CD4-positive, alpha-beta T cell (primary cell): ENCODE measurements around the gene ABLIM1. TPM values are rescaled to one million over a fixed set of nuclear protein-coding genes. Genes with fewer than 3 reads are reported as not detected.

Source experiments
- ATAC-seq: fragments of 200-7000 bp; cut with Tn5 transposase; one replicate; pipeline ENCODE4 v1.10.0; 2022; ENCODE audit warnings: mild to moderate bottlenecking; ENCODE audit not compliant: poor library complexity
- CTCF ChIA-PET: fragments of 350-600 bp; sonication (Branson Sonifier 250); formaldehyde crosslinking; loops from one replicate; lab custom pipeline; 2021; ENCODE audit warnings: antibody characterized with exemption, inconsistent platforms; lab: Charles Lee
- POLR2A ChIA-PET: fragments of 350-600 bp; sonication (Branson Sonifier 250); formaldehyde crosslinking; loops from one replicate; lab custom pipeline; 2021; ENCODE audit warnings: antibody characterized with exemption, inconsistent platforms; lab: Charles Lee
- DNase-seq, 14 experiments: peaks; one replicate each; pipeline ENCODE4 v3.0.0-alpha.2; 2013 to 2020; ENCODE audit warnings: mixed read lengths in 2 of 14
- H3K27ac ChIP-seq, 2 donors: one replicate each; pipeline versions ENCODE4 v1.5.1 to v1.7.0; 2013; ENCODE audit warnings: low read length in 2 of 2, low read depth in 1 of 2, mild to moderate bottlenecking in 1 of 2
- H3K27me3 ChIP-seq, 2 experiments: 1 replicate in 1 of 2; 2 replicates in 1 of 2; pipeline versions ENCODE4 v1.6.1 to v1.7.0; 2013; ENCODE audit warnings: low read length in 2 of 2, control low read depth in 1 of 2, mild to moderate bottlenecking in 1 of 2, moderate library complexity in 1 of 2; ENCODE audit not compliant: insufficient read depth in 2 of 2, control insufficient read depth in 1 of 2
- H3K36me3 ChIP-seq: one replicate; pipeline ENCODE4 v1.6.1; 2013; ENCODE audit warnings: low read length, control low read depth; ENCODE audit not compliant: insufficient read depth
- H3K4me1 ChIP-seq: one replicate; pipeline ENCODE4 v1.6.1; 2013; ENCODE audit warnings: low read length, control low read depth; ENCODE audit not compliant: insufficient read depth
- H3K4me3 ChIP-seq: one replicate; pipeline ENCODE4 v1.5.1; 2013; ENCODE audit warnings: mild to moderate bottlenecking, low read length, moderate library complexity
- H3K9me3 ChIP-seq, 2 experiments: 1 replicate in 1 of 2; 2 replicates in 1 of 2; pipeline versions ENCODE4 v1.6.1 to v1.7.0; 2013; ENCODE audit warnings: low read length in 2 of 2, mild to moderate bottlenecking in 2 of 2, control low read depth in 1 of 2, moderate library complexity in 1 of 2; ENCODE audit not compliant: control insufficient read depth in 1 of 2, insufficient read depth in 1 of 2
- H3K27ac Mint-ChIP-seq: one replicate; pipeline ENCODE4 v1.8.0; 2020; ENCODE audit warnings: mixed read lengths
- H3K27me3 Mint-ChIP-seq: one replicate; pipeline ENCODE4 v1.8.0; 2021; ENCODE audit warnings: mixed read lengths
- H3K36me3 Mint-ChIP-seq: one replicate; pipeline ENCODE4 v1.8.0; 2021; ENCODE audit warnings: low read depth, mixed read lengths
- H3K4me1 Mint-ChIP-seq: one replicate; pipeline ENCODE4 v1.8.0; 2021; ENCODE audit warnings: low read depth, mixed read lengths
- H3K4me3 Mint-ChIP-seq: one replicate; pipeline ENCODE4 v1.8.0; 2020; ENCODE audit warnings: mild to moderate bottlenecking, mixed read lengths
- H3K9me3 Mint-ChIP-seq: one replicate; pipeline ENCODE4 v1.8.0; 2020; ENCODE audit warnings: mixed read lengths
- intact Hi-C, 2 experiments: fragments of 100-400 bp; cut with DNase I in 1 of 2; cut with micrococcal nuclease in 1 of 2; formaldehyde crosslinking; loops; one replicate each; pipeline versions ENCODE4 v1.15.1 to v1.9.0; 2023 to 2025; cut with DNase I, micrococcal nuclease
- total RNA-seq, 174 experiments: library from RNA in 2 of 174; stranded (reverse) in 2 of 174; gene quantifications; one replicate each; pipeline ENCODE4 v1.2.3 and lab custom pipeline; 2021 to 2026
- TF ChIP-seq, protein P1 (sequence below): fragments of 200-600 bp; IDR thresholded peaks from one replicate; pipeline ENCODE4 v1.8.0; 2022; ENCODE audit warnings: antibody characterized with exemption, mild to moderate bottlenecking

The ABLIM1 gene
- total RNA-seq, 2 experiments from 2014 or later = 217 to 224 TPM

DNA sequence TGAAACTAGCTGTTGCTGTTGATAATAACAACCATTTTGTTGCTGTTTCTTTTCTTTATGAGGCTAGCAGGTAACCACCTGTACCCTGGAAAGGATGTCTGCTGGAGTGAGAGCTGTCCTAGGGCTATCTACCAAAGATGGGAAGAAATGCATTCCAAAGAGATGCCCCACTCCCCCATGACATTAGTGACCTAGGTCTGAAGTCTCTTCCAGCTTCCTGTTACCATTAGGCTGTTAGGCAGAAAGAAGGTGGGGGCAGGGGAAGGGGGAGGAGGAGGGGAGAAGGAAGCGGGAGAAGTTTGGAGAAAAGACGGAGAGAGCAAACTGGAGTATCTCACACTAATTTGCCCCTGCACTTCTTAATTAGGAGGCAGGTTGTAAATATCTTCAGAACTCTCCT, 118.5 kb downstream of the ABLIM1 start:
- CTCF ChIA-PET = interaction anchor here (0.6 to 3.6 kb wide), 3 partner anchors 14 to 69 kb away, joined by 3 to 44 read pairs (median 5); no protein-coding TSS in a partner anchor
- DNase-seq (no peak), ATAC-seq (no peak)
- Histone ChIP-seq H3K9me3 (no peaks in the 10 kb centered on the region), H3K27me3 (no peaks in the 10 kb centered on the region), H3K4me1 (peaks cover 76% of the 10 kb centered on the region), H3K36me3 (no peaks in the 10 kb centered on the region), H3K27ac (peak overlapping the region; percentile 86 to 92), H3K4me3 (no peak overlapping the region)
- peak overlapping the region; percentile 75 for H3K4me3 Mint-ChIP-seq
- H3K9me3 Mint-ChIP-seq = no peaks in the 10 kb centered on the region
- intact Hi-C loops = loop anchor here in 1 of 2 experiments (1.0 to 10.0 kb wide), 2 partner anchors 12 to 285 kb away; partner anchors contain the start of gene FHIP2A
- peak overlapping the region; percentile 96 for H3K27ac Mint-ChIP-seq
- H3K27me3 Mint-ChIP-seq = no peaks in the 10 kb centered on the region
- TF ChIP-seq, protein P1, sequence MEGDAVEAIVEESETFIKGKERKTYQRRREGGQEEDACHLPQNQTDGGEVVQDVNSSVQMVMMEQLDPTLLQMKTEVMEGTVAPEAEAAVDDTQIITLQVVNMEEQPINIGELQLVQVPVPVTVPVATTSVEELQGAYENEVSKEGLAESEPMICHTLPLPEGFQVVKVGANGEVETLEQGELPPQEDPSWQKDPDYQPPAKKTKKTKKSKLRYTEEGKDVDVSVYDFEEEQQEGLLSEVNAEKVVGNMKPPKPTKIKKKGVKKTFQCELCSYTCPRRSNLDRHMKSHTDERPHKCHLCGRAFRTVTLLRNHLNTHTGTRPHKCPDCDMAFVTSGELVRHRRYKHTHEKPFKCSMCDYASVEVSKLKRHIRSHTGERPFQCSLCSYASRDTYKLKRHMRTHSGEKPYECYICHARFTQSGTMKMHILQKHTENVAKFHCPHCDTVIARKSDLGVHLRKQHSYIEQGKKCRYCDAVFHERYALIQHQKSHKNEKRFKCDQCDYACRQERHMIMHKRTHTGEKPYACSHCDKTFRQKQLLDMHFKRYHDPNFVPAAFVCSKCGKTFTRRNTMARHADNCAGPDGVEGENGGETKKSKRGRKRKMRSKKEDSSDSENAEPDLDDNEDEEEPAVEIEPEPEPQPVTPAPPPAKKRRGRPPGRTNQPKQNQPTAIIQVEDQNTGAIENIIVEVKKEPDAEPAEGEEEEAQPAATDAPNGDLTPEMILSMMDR = no peak
- H3K4me1 Mint-ChIP-seq = peaks cover 86% of the 10 kb centered on the region
- H3K36me3 Mint-ChIP-seq = no peaks in the 10 kb centered on the region
- POLR2A ChIA-PET = interaction anchor here (1.0 to 16.3 kb wide), 4 partner anchors 9 to 47 kb away, joined by 3 to 475 read pairs (median 4); no protein-coding TSS in a partner anchor

DNA sequence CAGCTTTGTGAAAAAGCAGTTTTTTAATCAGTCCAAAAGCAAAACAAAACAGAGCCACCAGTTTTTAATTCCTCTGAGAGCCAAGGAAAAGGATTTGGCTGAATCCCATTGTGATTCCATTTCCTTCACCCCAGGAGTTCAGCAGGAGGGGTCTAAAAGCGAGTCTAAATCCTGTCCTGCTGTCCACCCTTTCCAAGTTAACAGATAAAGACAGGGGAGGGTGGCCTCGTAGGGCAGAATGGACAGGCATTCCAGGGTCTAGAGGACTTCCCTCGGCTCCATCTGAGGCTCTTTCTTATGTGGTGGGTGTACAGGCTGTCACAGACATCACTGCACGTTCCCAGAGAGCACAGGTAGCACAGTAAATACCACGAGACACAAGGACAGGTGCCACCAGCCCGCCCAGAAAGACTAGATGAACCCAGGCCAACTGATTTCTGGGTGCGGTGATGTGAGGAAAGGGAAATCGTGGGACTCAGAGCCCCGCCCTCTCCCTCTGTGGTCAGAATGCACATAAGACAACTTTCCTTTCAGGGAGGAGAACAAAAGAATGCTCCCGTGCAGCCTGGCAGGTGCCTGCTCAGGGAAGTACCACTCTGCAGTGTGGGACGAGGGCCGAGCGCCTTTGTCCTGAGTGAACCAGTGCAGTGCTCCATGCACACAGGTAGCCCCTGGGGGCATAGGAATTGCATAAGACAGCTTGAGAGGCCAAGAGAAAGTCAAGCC, 119.7 kb downstream of the ABLIM1 start:
- TF ChIP-seq, protein P1 = no peak
- ChIA-PET CTCF (interaction anchor here (1.1 to 3.6 kb wide), 3 partner anchors 11 to 13 kb away, joined by 3 to 44 read pairs (median 4); no protein-coding TSS in a partner anchor), POLR2A (interaction anchor here (1.1 to 16.3 kb wide), 2 partner anchors 10 to 18 kb away, joined by 3 to 475 read pairs; no protein-coding TSS in a partner anchor)
- peak in 13 of 14 experiments; percentile 26 to 85 (median 62) for DNase-seq
- no peaks in the 10 kb centered on the region for H3K9me3 Mint-ChIP-seq
- no peaks in the 10 kb centered on the region for H3K27me3 Mint-ChIP-seq
- intact Hi-C loops = loop anchor here in 1 of 2 experiments (1.0 kb wide), 1 partner anchor 8 kb away; no protein-coding TSS in a partner anchor
- H3K4me3 Mint-ChIP-seq = peak overlapping the region; percentile 75
- H3K27ac ChIP-seq = peak overlapping the region; percentile 49 to 59
- H3K27ac Mint-ChIP-seq = peak overlapping the region; percentile 96
- H3K36me3 Mint-ChIP-seq = no peaks in the 10 kb centered on the region
- H3K4me1 ChIP-seq = peaks cover 63% of the 10 kb centered on the region
- peaks cover 73% of the 10 kb centered on the region for H3K4me1 Mint-ChIP-seq
- no peaks in the 10 kb centered on the region for H3K9me3 ChIP-seq
- H3K36me3 ChIP-seq = no peaks in the 10 kb centered on the region
- peak overlapping the region; percentile 17 for H3K4me3 ChIP-seq
- ATAC-seq = peak; percentile 33
- no peaks in the 10 kb centered on the region for H3K27me3 ChIP-seq

DNA sequence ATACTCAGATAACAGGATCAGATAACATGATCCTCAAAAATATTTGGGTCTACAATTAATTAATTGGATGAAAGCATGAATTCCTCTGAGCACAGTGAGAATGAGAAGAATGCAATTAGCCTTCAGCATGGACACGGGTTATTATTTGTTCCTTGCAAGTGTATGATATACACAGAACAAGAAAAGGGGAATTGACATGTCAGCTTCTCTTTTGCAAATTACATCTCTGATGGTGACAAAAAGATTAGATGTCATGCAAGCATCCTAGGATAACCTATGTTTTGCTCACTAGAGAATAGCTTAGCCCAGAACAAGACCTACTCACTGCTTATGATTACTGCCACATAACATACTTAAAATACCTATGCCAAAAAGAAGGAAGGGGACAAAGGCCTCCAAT, 120.3 kb downstream of the ABLIM1 start:
- Histone ChIP-seq H3K4me1 (peaks cover 57% of the 10 kb centered on the region), H3K9me3 (no peaks in the 10 kb centered on the region), H3K27ac (peak overlapping the region in 1 of 2 donors; percentile 49), H3K4me3 (no peak overlapping the region), H3K36me3 (no peaks in the 10 kb centered on the region), H3K27me3 (no peaks in the 10 kb centered on the region)
- intact Hi-C loops = loop anchor here in 1 of 2 experiments (1.0 kb wide), 1 partner anchor 7 kb away; no protein-coding TSS in a partner anchor
- no peak for DNase-seq
- Mint-ChIP-seq H3K27me3 (no peaks in the 10 kb centered on the region), H3K9me3 (no peaks in the 10 kb centered on the region), H3K36me3 (no peaks in the 10 kb centered on the region), H3K27ac (peak overlapping the region; percentile 96), H3K4me3 (peak overlapping the region; percentile 75), H3K4me1 (peaks cover 67% of the 10 kb centered on the region)
- POLR2A ChIA-PET = interaction anchor here (16.3 kb wide), 1 partner anchor 18 kb away, joined by 475 read pairs; no protein-coding TSS in a partner anchor
- TF ChIP-seq, protein P1 = no peak
- ATAC-seq = no peak
- CTCF ChIA-PET = interaction anchor here (1.1 kb wide), 2 partner anchors 11 kb away, joined by 3 to 4 read pairs; no protein-coding TSS in a partner anchor
